PFSK-1 (cell line): ENCODE data around the gene KIF22.
A peak's percentile ranks its signal among the peaks of the same experiment; 100 is the strongest.

Experiments
- FOXP2 ChIP-seq: optimal IDR thresholded peaks from 2 replicates; pipeline ENCODE3; 2011; ENCODE audit warnings: borderline replicate concordance, control low read depth, inconsistent platforms; ENCODE audit not compliant: insufficient read depth; ENCODE audit errors: extremely low read length, extremely low read depth
- POLR2AphosphoS5 ChIP-seq: IDR thresholded peaks from 2 replicates; pipeline ENCODE4 v1.6.1; 2012; ENCODE audit warnings: low read depth, mild to moderate bottlenecking, control low read depth, low read length, moderate library complexity
- REST ChIP-seq, 2 experiments: IDR thresholded peaks; 2 replicates each; pipeline versions ENCODE4 v1.6.1 to v1.8.0; 2011 to 2012; ENCODE audit warnings: low read depth in 2 of 2, low read length in 2 of 2, control low read depth in 1 of 2, inconsistent platforms in 1 of 2, mild to moderate bottlenecking in 1 of 2, moderate library complexity in 1 of 2; ENCODE audit not compliant: insufficient read depth in 1 of 2
- SIN3A ChIP-seq: IDR thresholded peaks from 2 replicates; pipeline ENCODE4 v1.6.1; 2012; ENCODE audit warnings: mild to moderate bottlenecking, low read length, moderate library complexity, borderline replicate concordance; ENCODE audit not compliant: insufficient read depth
- TAF1 ChIP-seq: IDR thresholded peaks from 2 replicates; pipeline ENCODE4 v1.6.1; 2012; ENCODE audit warnings: low read length, control low read depth, borderline replicate concordance; ENCODE audit not compliant: insufficient read depth

KIF22 gene

GRCh38 chr16:29791845-29792807 lies 1.6 kb downstream of the KIF22 start:
- TF ChIP-seq FOXP2 (no peak), SIN3A (no peak), REST (IDR thresholded peaks at IDR 0.05; ENCODE audit: insufficient read depth in 1 of 2, low read depth in 2 of 2, low read length in 2 of 2) (no peak), POLR2AphosphoS5 (no peak), TAF1 (no peak)

- TF ChIP-seq SIN3A (no peak), FOXP2 (no peak), REST (IDR thresholded peaks at IDR 0.05; ENCODE audit: insufficient read depth in 1 of 2, low read depth in 2 of 2, low read length in 2 of 2) (no peak), POLR2AphosphoS5 (no peak), TAF1 (no peak)
Observed at GRCh38 chr16:29794231-29794710, 3.7 kb downstream of the KIF22 start.

- TF ChIP-seq POLR2AphosphoS5: no peak
- TF ChIP-seq TAF1: no peak
- TF ChIP-seq REST (IDR thresholded peaks at IDR 0.05; ENCODE audit: insufficient read depth in 1 of 2, low read depth in 2 of 2, low read length in 2 of 2): no peak
- no peak for TF ChIP-seq FOXP2
- TF ChIP-seq SIN3A: no peak
Observed at GRCh38 chr16:29802416-29802935, 11.9 kb downstream of the KIF22 start.

- TF ChIP-seq TAF1 (no peak), POLR2AphosphoS5 (0 out of 2 replicates have a peak, but pooled peaks have one; percentile 10), REST (IDR thresholded peaks at IDR 0.05; ENCODE audit: insufficient read depth in 1 of 2, low read depth in 2 of 2, low read length in 2 of 2) (no peak), SIN3A (no peak), FOXP2 (no peak)
Observed at GRCh38 chr16:29804020-29804419, 13.5 kb downstream of the KIF22 start.
